GM23338 (cell line): ENCODE results near the gene RAB17.

Experiments used
- EZH2 ChIP-seq: fragments of 200-600 bp; sonication (generic); IDR thresholded peaks from one replicate; pipeline ENCODE4 v1.8.0; 2017; ENCODE audit warnings: antibody characterized with exemption, mild to moderate bottlenecking, low read depth; ENCODE audit not compliant: unreplicated experiment
- ZNF331 ChIP-seq: fragments of 250-450 bp; sonication (Bioruptor Pico); IDR thresholded peaks from 2 replicates; pipeline ENCODE4 v1.5.0; 2020; ENCODE audit warnings: low read depth, mild to moderate bottlenecking, moderate library complexity

- no peak for TF ChIP-seq ZNF331 (CRISPR knock-in tag)
- no peak for TF ChIP-seq EZH2
Measured at GRCh38 chr2:237604960-237605359, 14.4 kb upstream of the RAB17 start.
